Right atrium auricular region (tissue), 2 donors: ENCODE data around the gene CRY2. TPM values are rescaled to one million over a fixed set of nuclear protein-coding genes. Genes with fewer than 3 reads are reported as not detected.
"Not testable (repeated sequence)": the region's sequence is repeated elsewhere in the genome, so short reads cannot be mapped to it uniquely, and the experiment has no call there.

Source experiments
- DNase-seq: peaks from one replicate; pipeline ENCODE4 v3.0.0-alpha.2; 2019; ENCODE audit warnings: low spot score
- H3K27ac ChIP-seq, 2 donors: fragments of 200-600 bp; sonication (generic); 1 replicate in 1 of 2; 2 replicates in 1 of 2; pipeline ENCODE4 v1.5.1; 2016 to 2019
- H3K27me3 ChIP-seq, 2 donors: fragments of 200-600 bp; sonication (generic); one replicate each; pipeline versions ENCODE4 v1.5.1 to v1.6.0; 2017 to 2019
- H3K36me3 ChIP-seq: fragments of 200-600 bp; sonication (generic); one replicate; pipeline ENCODE4 v1.5.1; 2016
- H3K4me1 ChIP-seq, 2 donors: fragments of 200-600 bp; sonication (generic); one replicate each; pipeline versions ENCODE4 v1.5.1 to v1.6.0; 2017 to 2019
- H3K4me3 ChIP-seq, 2 donors: fragments of 200-600 bp; sonication (generic); 1 replicate in 1 of 2; 2 replicates in 1 of 2; pipeline ENCODE4 v1.5.1; 2017 to 2019; ENCODE audit warnings: mild to moderate bottlenecking in 1 of 2, moderate library complexity in 1 of 2
- H3K9me3 ChIP-seq, 2 donors: fragments of 200-600 bp; sonication (generic); one replicate each; pipeline ENCODE4 v1.5.1; 2019
- CTCF ChIP-seq, 2 donors: fragments of 200-600 bp; sonication (generic); IDR thresholded peaks; one replicate each; pipeline ENCODE4 v1.5.1; 2019; ENCODE audit warnings: antibody characterized with exemption in 2 of 2
- total RNA-seq, 2 donors: library from RNA; depleted of rRNA; stranded (reverse); fragments of >200 nt; gene quantifications; one replicate each; pipeline ENCODE4 v1.1.0, GENCODE V29; 2016

The CRY2 gene
- total RNA-seq, 2 donors from 2014 or later: 43.0 to 62.9 TPM

- H3K27ac ChIP-seq: no peak overlapping the region
- no peaks in the 10 kb centered on the region for H3K27me3 ChIP-seq
- H3K36me3 ChIP-seq: no peaks in the 10 kb centered on the region
- peaks cover 0 to 5% of the 10 kb centered on the region in 2 donors for H3K9me3 ChIP-seq
- peaks cover 0 to 6% of the 10 kb centered on the region in 2 donors for H3K4me1 ChIP-seq
- H3K4me3 ChIP-seq: no peak overlapping the region
- TF ChIP-seq CTCF (IDR thresholded peaks at IDR 0.05): no peak
- no peak for DNase-seq
Measured at GRCh38 chr11:45828996-45829395, 18.3 kb upstream of the CRY2 start.

- TF ChIP-seq CTCF (IDR thresholded peaks at IDR 0.05): no peak
- H3K4me1 ChIP-seq: peaks cover 0 to 6% of the 10 kb centered on the region in 2 donors
- H3K27me3 ChIP-seq: no peaks in the 10 kb centered on the region
- no peaks in the 10 kb centered on the region for H3K36me3 ChIP-seq
- H3K9me3 ChIP-seq: peaks cover 0 to 5% of the 10 kb centered on the region in 2 donors
- no peak overlapping the region for H3K4me3 ChIP-seq
- DNase-seq: no peak
- no peak overlapping the region for H3K27ac ChIP-seq
Measured at GRCh38 chr11:45830596-45830995, 16.7 kb upstream of the CRY2 start.

GRCh38 chr11:45832811-45833441 lies 14.3 kb upstream of the CRY2 start:
- no peaks in the 10 kb centered on the region for H3K36me3 ChIP-seq
- H3K27me3 ChIP-seq: no peaks in the 10 kb centered on the region
- TF ChIP-seq CTCF (IDR thresholded peaks at IDR 0.05): no peak
- no peak for DNase-seq
- H3K9me3 ChIP-seq: no peaks in the 10 kb centered on the region
- H3K4me3 ChIP-seq: no peak overlapping the region
- H3K27ac ChIP-seq: no peak overlapping the region
- H3K4me1 ChIP-seq: peaks cover 0 to 6% of the 10 kb centered on the region in 2 donors

- H3K4me1 ChIP-seq: peaks cover 0 to 6% of the 10 kb centered on the region in 2 donors
- no peak overlapping the region for H3K4me3 ChIP-seq
- H3K27me3 ChIP-seq: no peaks in the 10 kb centered on the region
- H3K27ac ChIP-seq: no peak overlapping the region
- TF ChIP-seq CTCF (IDR thresholded peaks at IDR 0.05): no peak
- no peaks in the 10 kb centered on the region for H3K36me3 ChIP-seq
- H3K9me3 ChIP-seq: no peaks in the 10 kb centered on the region
- DNase-seq: no peak
Measured at GRCh38 chr11:45833761-45834160, 13.5 kb upstream of the CRY2 start.

GRCh38 chr11:45834298-45834756 lies 12.9 kb upstream of the CRY2 start:
- H3K9me3 ChIP-seq: no peaks in the 10 kb centered on the region
- peaks cover 0 to 6% of the 10 kb centered on the region in 2 donors for H3K4me1 ChIP-seq
- H3K27me3 ChIP-seq: no peaks in the 10 kb centered on the region
- H3K36me3 ChIP-seq: no peaks in the 10 kb centered on the region
- DNase-seq: no peak
- no peak overlapping the region for H3K27ac ChIP-seq
- TF ChIP-seq CTCF (IDR thresholded peaks at IDR 0.05): no peak
- H3K4me3 ChIP-seq: no peak overlapping the region

- Histone ChIP-seq H3K4me3 (no peak overlapping the region), H3K27me3 (no peaks in the 10 kb centered on the region), H3K27ac (no peak overlapping the region), H3K36me3 (no peaks in the 10 kb centered on the region), H3K4me1 (peaks cover 0 to 9% of the 10 kb centered on the region in 2 donors), H3K9me3 (no peaks in the 10 kb centered on the region)
- DNase-seq: no peak
- TF ChIP-seq CTCF (IDR thresholded peaks at IDR 0.05): no peak
Measured at GRCh38 chr11:45839204-45839603, 8.1 kb upstream of the CRY2 start.

GRCh38 chr11:45840251-45840650 lies 7.0 kb upstream of the CRY2 start:
- H3K9me3 ChIP-seq, H3K4me1 ChIP-seq, H3K27me3 ChIP-seq, DNase-seq, H3K36me3 ChIP-seq, H3K4me3 ChIP-seq, H3K27ac ChIP-seq: not testable (repeated sequence)
